Loucy (cell line): Measurements from ENCODE around the gene OCEL1.

ENCODE experiments used
- EZH2phosphoT487 ChIP-seq: fragments of 200-600 bp; IDR thresholded peaks from 2 replicates; pipeline ENCODE4 v1.6.1; 2018; ENCODE audit warnings: antibody characterized with exemption, mild to moderate bottlenecking, moderate library complexity, borderline replicate concordance
- TF ChIP-seq, protein P1 (sequence below): fragments of 200-600 bp; sonication (generic); conservative IDR thresholded peaks from 2 replicates; pipeline ENCODE4 v1.5.1; 2014; ENCODE audit warnings: mild to moderate bottlenecking, antibody characterized with exemption, low read length

- TF ChIP-seq, protein P1, sequence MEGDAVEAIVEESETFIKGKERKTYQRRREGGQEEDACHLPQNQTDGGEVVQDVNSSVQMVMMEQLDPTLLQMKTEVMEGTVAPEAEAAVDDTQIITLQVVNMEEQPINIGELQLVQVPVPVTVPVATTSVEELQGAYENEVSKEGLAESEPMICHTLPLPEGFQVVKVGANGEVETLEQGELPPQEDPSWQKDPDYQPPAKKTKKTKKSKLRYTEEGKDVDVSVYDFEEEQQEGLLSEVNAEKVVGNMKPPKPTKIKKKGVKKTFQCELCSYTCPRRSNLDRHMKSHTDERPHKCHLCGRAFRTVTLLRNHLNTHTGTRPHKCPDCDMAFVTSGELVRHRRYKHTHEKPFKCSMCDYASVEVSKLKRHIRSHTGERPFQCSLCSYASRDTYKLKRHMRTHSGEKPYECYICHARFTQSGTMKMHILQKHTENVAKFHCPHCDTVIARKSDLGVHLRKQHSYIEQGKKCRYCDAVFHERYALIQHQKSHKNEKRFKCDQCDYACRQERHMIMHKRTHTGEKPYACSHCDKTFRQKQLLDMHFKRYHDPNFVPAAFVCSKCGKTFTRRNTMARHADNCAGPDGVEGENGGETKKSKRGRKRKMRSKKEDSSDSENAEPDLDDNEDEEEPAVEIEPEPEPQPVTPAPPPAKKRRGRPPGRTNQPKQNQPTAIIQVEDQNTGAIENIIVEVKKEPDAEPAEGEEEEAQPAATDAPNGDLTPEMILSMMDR, result no peak
- TF ChIP-seq EZH2phosphoT487, result no peak
Observed at GRCh38 chr19:17268754-17269153, 42.7 kb downstream of the OCEL1 start.
